Fibroblast of villous mesenchyme (primary cell): ENCODE results near the gene DNAJC5G. TPM values are rescaled to one million over a fixed set of nuclear protein-coding genes. Genes with fewer than 3 reads are reported as not detected.

Experiments used
- DNase-seq: peaks from one replicate; pipeline ENCODE4 v3.0.0-alpha.2; 2010; ENCODE audit warnings: low read depth
- H3K4me3 ChIP-seq: 2 replicates; pipeline ENCODE4 v1.5.1; 2011; ENCODE audit warnings: low read depth, mild to moderate bottlenecking, low read length
- total RNA-seq: library from RNA; depleted of rRNA; stranded (reverse); fragments of >200 nt; gene quantifications from 2 replicates; pipeline ENCODE4 v1.2.3, GENCODE V29; 2012
- TF ChIP-seq, protein P1 (sequence below): IDR thresholded peaks from 2 replicates; pipeline ENCODE4 v1.5.1; 2012; ENCODE audit warnings: low read depth, mild to moderate bottlenecking, low read length; ENCODE audit not compliant: insufficient read depth

Gene DNAJC5G
- total RNA-seq, 1 donor: not detected

DNA sequence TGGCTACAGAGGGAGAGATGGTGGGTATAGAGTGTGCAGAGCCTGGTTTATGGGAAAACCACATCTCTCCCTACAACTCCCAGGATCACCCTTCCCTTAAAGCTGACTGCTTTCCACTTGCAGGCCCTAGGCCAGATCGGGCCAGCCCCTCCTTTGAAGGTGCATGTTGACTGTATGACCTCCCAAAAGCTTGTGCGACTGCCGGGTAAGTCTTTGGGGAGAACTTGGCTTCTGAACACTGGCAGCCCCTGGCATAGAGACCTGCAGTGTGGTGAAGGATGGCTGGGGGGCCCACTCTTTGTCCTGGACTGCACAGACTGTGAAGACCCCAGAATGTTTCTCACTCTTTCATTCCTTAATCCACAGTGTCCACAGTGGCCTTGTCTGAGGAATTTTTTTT, 38.6 kb upstream of the DNAJC5G start:
- TF ChIP-seq, protein P1, sequence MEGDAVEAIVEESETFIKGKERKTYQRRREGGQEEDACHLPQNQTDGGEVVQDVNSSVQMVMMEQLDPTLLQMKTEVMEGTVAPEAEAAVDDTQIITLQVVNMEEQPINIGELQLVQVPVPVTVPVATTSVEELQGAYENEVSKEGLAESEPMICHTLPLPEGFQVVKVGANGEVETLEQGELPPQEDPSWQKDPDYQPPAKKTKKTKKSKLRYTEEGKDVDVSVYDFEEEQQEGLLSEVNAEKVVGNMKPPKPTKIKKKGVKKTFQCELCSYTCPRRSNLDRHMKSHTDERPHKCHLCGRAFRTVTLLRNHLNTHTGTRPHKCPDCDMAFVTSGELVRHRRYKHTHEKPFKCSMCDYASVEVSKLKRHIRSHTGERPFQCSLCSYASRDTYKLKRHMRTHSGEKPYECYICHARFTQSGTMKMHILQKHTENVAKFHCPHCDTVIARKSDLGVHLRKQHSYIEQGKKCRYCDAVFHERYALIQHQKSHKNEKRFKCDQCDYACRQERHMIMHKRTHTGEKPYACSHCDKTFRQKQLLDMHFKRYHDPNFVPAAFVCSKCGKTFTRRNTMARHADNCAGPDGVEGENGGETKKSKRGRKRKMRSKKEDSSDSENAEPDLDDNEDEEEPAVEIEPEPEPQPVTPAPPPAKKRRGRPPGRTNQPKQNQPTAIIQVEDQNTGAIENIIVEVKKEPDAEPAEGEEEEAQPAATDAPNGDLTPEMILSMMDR: no peak

DNA sequence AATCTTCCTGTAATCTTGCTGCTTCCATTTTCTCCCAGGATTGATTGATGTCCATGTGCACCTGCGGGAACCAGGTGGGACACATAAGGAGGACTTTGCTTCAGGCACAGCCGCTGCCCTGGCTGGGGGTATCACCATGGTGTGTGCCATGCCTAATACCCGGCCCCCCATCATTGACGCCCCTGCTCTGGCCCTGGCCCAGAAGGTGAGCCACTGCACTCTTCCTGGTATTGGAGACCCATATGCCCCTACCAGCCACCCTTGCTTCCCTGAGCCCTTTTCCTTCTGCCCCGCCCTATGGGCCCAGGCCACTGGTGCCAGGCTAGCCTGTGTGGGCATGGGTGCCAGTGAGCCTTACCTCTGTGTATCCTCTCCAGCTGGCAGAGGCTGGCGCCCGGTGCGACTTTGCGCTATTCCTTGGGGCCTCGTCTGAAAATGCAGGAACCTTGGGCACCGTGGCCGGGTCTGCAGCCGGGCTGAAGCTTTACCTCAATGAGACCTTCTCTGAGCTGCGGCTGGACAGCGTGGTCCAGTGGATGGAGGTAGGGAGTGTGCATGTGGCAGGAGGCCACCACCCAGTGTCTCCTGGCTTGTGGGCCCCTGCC, 37.8 kb upstream of the DNAJC5G start:
- no peak overlapping the region for H3K4me3 ChIP-seq
- DNase-seq: no peak
- TF ChIP-seq, protein P1: no peak

More for the DNA sequence above, 38.6 kb upstream of the DNAJC5G start:
- no peak overlapping the region for H3K4me3 ChIP-seq
- DNase-seq: no peak

DNA sequence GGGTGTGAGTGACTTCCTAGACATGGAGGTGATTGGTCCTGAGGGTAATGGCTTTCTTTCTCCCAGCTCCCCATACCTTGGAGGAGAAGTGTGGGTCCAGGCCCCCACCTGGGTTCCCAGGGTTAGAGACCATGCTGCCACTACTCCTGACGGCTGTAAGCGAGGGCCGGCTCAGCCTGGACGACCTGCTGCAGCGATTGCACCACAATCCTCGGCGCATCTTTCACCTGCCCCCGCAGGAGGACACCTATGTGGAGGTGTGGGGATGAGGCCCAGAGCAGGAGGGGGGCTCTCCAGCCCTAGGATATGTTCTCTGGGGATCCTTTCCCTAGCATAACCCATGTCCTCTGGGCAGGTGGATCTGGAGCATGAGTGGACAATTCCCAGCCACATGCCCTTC, 36.3 kb upstream of the DNAJC5G start:
- no peak for DNase-seq
- no peak overlapping the region for H3K4me3 ChIP-seq
- TF ChIP-seq, protein P1: no peak

DNA sequence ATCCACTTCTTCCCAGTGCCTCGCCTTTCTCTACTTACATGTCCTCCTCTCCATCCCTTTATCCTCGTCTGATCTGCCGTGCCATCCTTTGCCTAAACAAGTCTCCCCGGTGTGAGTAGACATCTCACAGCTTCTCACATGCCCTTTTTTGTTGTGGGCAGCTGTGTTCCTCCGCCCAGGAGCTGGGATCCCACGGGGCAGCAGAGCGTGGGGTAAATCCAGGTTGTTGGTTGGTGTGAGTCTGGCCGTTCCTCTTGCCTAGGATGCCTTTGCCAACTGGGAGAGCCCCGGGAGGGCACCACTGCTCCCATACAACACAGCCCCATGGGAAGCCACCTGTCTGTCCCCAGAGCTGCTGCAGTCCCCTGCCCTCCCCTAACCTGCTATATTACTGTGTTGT, 34.8 kb upstream of the DNAJC5G start:
- H3K4me3 ChIP-seq: no peak overlapping the region
- DNase-seq: no peak
- TF ChIP-seq, protein P1: no peak

DNA sequence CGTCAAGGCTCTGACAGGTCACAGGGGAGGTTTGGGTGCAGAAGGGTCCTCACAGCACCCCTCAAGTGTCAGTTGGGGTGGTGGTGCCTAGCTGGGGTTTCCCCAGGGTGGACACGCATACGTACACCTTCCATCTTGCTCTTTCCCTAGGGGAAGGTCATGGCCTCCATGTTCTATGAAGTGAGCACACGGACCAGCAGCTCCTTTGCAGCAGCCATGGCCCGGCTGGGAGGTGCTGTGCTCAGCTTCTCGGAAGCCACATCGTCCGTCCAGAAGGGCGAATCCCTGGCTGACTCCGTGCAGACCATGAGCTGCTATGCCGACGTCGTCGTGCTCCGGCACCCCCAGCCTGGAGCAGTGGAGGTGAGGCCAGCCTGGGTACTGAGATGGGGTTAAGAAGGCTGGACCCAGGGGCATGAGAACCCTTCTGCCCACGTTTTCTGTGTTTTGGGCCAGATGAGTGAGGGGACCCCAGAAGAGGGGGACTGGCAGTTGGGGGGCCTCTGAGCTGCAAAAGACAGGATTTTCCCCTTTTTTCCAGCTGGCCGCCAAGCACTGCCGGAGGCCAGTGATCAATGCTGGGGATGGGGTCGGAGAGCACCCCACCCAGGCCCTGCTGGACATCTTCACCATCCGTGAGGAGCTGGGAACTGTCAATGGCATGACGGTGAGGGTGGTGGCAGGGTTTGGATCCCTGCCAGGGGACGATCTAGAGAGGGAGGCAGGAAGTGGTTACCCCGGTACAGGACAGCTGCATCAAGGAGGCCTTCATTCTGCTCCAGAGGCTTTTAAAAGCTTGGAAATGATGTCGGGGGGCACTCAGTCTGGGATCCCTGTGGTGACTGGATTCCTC, 33.2 kb upstream of the DNAJC5G start:
- TF ChIP-seq, protein P1: no peak
- no peak for DNase-seq
- H3K4me3 ChIP-seq: no peak overlapping the region

DNA sequence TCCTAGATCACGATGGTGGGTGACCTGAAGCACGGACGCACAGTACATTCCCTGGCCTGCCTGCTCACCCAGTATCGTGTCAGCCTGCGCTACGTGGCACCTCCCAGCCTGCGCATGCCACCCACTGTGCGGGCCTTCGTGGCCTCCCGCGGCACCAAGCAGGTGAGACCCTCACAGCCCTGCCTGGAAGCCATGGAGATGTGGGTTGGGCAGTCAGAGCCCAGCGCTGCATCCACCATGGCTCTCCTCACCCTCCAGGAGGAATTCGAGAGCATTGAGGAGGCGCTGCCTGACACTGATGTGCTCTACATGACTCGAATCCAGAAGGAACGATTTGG, 32.6 kb upstream of the DNAJC5G start:
- TF ChIP-seq, protein P1: no peak
- no peak overlapping the region for H3K4me3 ChIP-seq
- no peak for DNase-seq
